HCT116 (cell line): ENCODE data around the gene BTG1. TPM values are rescaled to one million over a fixed set of nuclear protein-coding genes. Genes with fewer than 3 reads are reported as not detected.
A peak's percentile ranks its signal among the peaks of the same experiment; 100 is the strongest.

ENCODE experiments used
- ATAC-seq: fragments of 200-7000 bp; cut with Tn5 transposase; 2 replicates; pipeline ENCODE4 v1.9.1; 2020; ENCODE audit warnings: mild to moderate bottlenecking, moderate library complexity
- Bru-seq: library from RNA; stranded (reverse); fragments of 400-500 nt; gene quantifications from one replicate; lab custom pipeline; 2021; lab: Mats Ljungman, UMichigan
- BruChase-seq, 2 experiments: library from RNA; stranded (reverse); fragments of 400-500 nt; gene quantifications; one replicate each; lab custom pipeline; 2021; lab: Mats Ljungman, UMichigan
- BruUV-seq: library from RNA; stranded (reverse); fragments of 400-500 nt; replicated peaks from 2 replicates; lab custom pipeline; 2021; lab: Mats Ljungman, UMichigan
- CTCF ChIA-PET: fragments of 300-600 bp; sonication (Branson Sonifier 250); formaldehyde crosslinking; loops from one replicate; lab custom pipeline; 2021; ENCODE audit warnings: antibody characterized with exemption; lab: Charles Lee
- POLR2A ChIA-PET: fragments of 300-600, 350-600 bp; sonication (Branson Sonifier 250); formaldehyde crosslinking; loops from one replicate; lab custom pipeline; 2021; ENCODE audit warnings: antibody characterized with exemption; lab: Charles Lee
- RAD21 ChIA-PET, 2 experiments: fragments of 300-600 bp; sonication (Branson Sonifier 250); formaldehyde crosslinking; loops; one replicate each; lab custom pipeline; 2023; ENCODE audit warnings: low total read pairs in 2 of 2; ENCODE audit not compliant: uncharacterized antibody in 2 of 2, unreplicated experiment in 2 of 2, low non-redundant PET in 1 of 2; lab: Charles Lee
- DNase-seq: peaks from one replicate; pipeline ENCODE4 v3.0.0-alpha.2; 2010; ENCODE audit warnings: low read depth, low spot score
- H2AFZ ChIP-seq: fragments of 200-600 bp; shearing (Covaris generic), sonication (generic); 2 replicates; pipeline ENCODE4 v1.6.1; 2017; ENCODE audit warnings: low read depth, mixed run types, mixed read lengths, antibody characterized with exemption, low read length; ENCODE audit not compliant: poor library complexity, severe bottlenecking
- H3K27ac ChIP-seq: 2 replicates; pipeline ENCODE4 v1.5.1; 2012; ENCODE audit warnings: low read depth, low read length
- H3K27me3 ChIP-seq: fragments of 200-600 bp; sonication (generic); 2 replicates; pipeline ENCODE4 v1.6.1; 2016; ENCODE audit warnings: mixed run types, low read length, mixed read lengths; ENCODE audit not compliant: insufficient read depth
- H3K36me3 ChIP-seq, 2 experiments: fragments of 200-500 bp in 1 of 2; fragments of 200-600 bp in 1 of 2; sonication (Bioruptor generic) in 1 of 2; sonication (generic) in 1 of 2; 2 replicates each; pipeline versions ENCODE4 v1.5.1 to v1.6.1; 2014 to 2016; ENCODE audit warnings: low read length in 2 of 2, inconsistent platforms in 1 of 2, mixed read lengths in 1 of 2, mixed run types in 1 of 2; ENCODE audit not compliant: insufficient read depth in 2 of 2, control insufficient read depth in 1 of 2
- H3K4me1 ChIP-seq, 2 experiments: fragments of 200-600 bp in 1 of 2; sonication (generic) in 1 of 2; 2 replicates each; pipeline versions ENCODE4 v1.5.1 to v1.6.1; 2012 to 2017; ENCODE audit warnings: low read length in 2 of 2, inconsistent platforms in 1 of 2, mild to moderate bottlenecking in 1 of 2, mixed read lengths in 1 of 2, mixed run types in 1 of 2, moderate library complexity in 1 of 2; ENCODE audit not compliant: insufficient read depth in 2 of 2, control insufficient read depth in 1 of 2
- H3K4me2 ChIP-seq: fragments of 200-600 bp; sonication (generic); 2 replicates; pipeline ENCODE4 v1.6.1; 2017; ENCODE audit warnings: mixed run types, low read length, mixed read lengths
- H3K4me3 ChIP-seq, 2 experiments: fragments of 200-600 bp in 1 of 2; sonication (generic) in 1 of 2; replicated peaks in 1 of 2; 2 replicates each; pipeline ENCODE4 v1.5.1; 2011 to 2016; ENCODE audit warnings: low read length in 2 of 2, control low read depth in 1 of 2, low read depth in 1 of 2, mild to moderate bottlenecking in 1 of 2, mixed read lengths in 1 of 2, mixed run types in 1 of 2
- H3K79me2 ChIP-seq: fragments of 200-600 bp; sonication (generic); 2 replicates; pipeline ENCODE4 v1.6.1; 2017; ENCODE audit warnings: mild to moderate bottlenecking, mixed run types, low read length, moderate library complexity, mixed read lengths; ENCODE audit not compliant: insufficient read depth
- H3K9ac ChIP-seq: fragments of 200-600 bp; sonication (generic); 2 replicates; pipeline ENCODE4 v1.6.1; 2016; ENCODE audit warnings: low read length, mixed read lengths
- H3K9me2 ChIP-seq: fragments of 200-600 bp; sonication (generic), shearing (Covaris generic); 2 replicates; pipeline ENCODE4 v1.6.1; 2017; ENCODE audit warnings: mixed run types, mild to moderate bottlenecking, moderate library complexity; ENCODE audit not compliant: insufficient read depth
- H3K9me3 ChIP-seq, 2 experiments: fragments of 200-500 bp in 1 of 2; fragments of 200-600 bp in 1 of 2; sonication (Bioruptor generic) in 1 of 2; sonication (generic) in 1 of 2; 2 replicates each; pipeline ENCODE4 v1.6.1; 2014 to 2017; ENCODE audit warnings: low read length in 2 of 2, mixed read lengths in 2 of 2, inconsistent platforms in 1 of 2, low read depth in 1 of 2, mild to moderate bottlenecking in 1 of 2, mixed run types in 1 of 2, moderate library complexity in 1 of 2; ENCODE audit not compliant: control insufficient read depth in 1 of 2, insufficient read depth in 1 of 2
- H4K20me1 ChIP-seq: fragments of 200-600 bp; sonication (generic), shearing (Covaris generic); 2 replicates; pipeline ENCODE4 v1.6.1; 2017; ENCODE audit warnings: mixed run types, mild to moderate bottlenecking, moderate library complexity; ENCODE audit not compliant: insufficient read depth
- CBX3 ChIP-seq: IDR thresholded peaks from 2 replicates; pipeline ENCODE4 v1.6.1; 2012; ENCODE audit warnings: low read depth
- CEBPB ChIP-seq: IDR thresholded peaks from 2 replicates; pipeline ENCODE4 v1.6.1; 2012; ENCODE audit warnings: low read depth
- CTCF ChIP-seq, 3 experiments: fragments of 200-600 bp in 1 of 3; sonication (generic) in 1 of 3; IDR thresholded peaks in 2 of 3; conservative IDR thresholded peaks in 1 of 3; 2 replicates each; pipeline ENCODE4 v1.5.1; 2012 to 2017; ENCODE audit warnings: low read depth in 2 of 3, low read length in 2 of 3, antibody characterized with exemption in 1 of 3, borderline replicate concordance in 1 of 3, control low read depth in 1 of 3, mild to moderate bottlenecking in 1 of 3, mixed read lengths in 1 of 3, mixed run types in 1 of 3, moderate library complexity in 1 of 3; ENCODE audit not compliant: insufficient read depth in 1 of 3
- EZH2 ChIP-seq: fragments of 200-600 bp; sonication (generic); IDR thresholded peaks from 2 replicates; pipeline ENCODE4 v1.6.1; 2017; ENCODE audit warnings: antibody characterized with exemption, mixed run types
- FOSL1 ChIP-seq: IDR thresholded peaks from 2 replicates; pipeline ENCODE4 v1.6.1; 2012; ENCODE audit warnings: low read depth
- JUND ChIP-seq: IDR thresholded peaks from 2 replicates; pipeline ENCODE4 v1.6.1; 2012
- MAX ChIP-seq: IDR thresholded peaks from 2 replicates; pipeline ENCODE4 v1.6.1; 2012
- POLR2A ChIP-seq: IDR thresholded peaks from 2 replicates; pipeline ENCODE4 v1.7.0; 2011; ENCODE audit warnings: borderline replicate concordance; ENCODE audit not compliant: insufficient read depth, insufficient read length; ENCODE audit errors: extremely low read depth
- POLR2AphosphoS5 ChIP-seq: IDR thresholded peaks from 2 replicates; pipeline ENCODE4 v1.6.1; 2011; ENCODE audit warnings: mild to moderate bottlenecking, low read depth, low read length, moderate library complexity
- RAD21 ChIP-seq: IDR thresholded peaks from 2 replicates; pipeline ENCODE4 v1.6.1; 2012; ENCODE audit warnings: low read depth, mild to moderate bottlenecking
- REST ChIP-seq: IDR thresholded peaks from 2 replicates; pipeline ENCODE4 v1.6.1; 2012; ENCODE audit warnings: low read depth
- SIN3A ChIP-seq: IDR thresholded peaks from 2 replicates; pipeline ENCODE4 v1.6.1; 2012; ENCODE audit warnings: low read depth
- TCF7L2 ChIP-seq: IDR thresholded peaks from 2 replicates; pipeline ENCODE4 v1.7.0; 2011; ENCODE audit warnings: borderline replicate concordance, inconsistent platforms; ENCODE audit not compliant: insufficient read depth, insufficient read length; ENCODE audit errors: extremely low read depth
- ZBTB33 ChIP-seq: IDR thresholded peaks from 2 replicates; pipeline ENCODE4 v1.6.1; 2011; ENCODE audit warnings: mild to moderate bottlenecking, low read length, moderate library complexity; ENCODE audit not compliant: insufficient replicate concordance; ENCODE audit errors: extremely low read depth
- ZFX ChIP-seq: fragments of 450-650 bp; IDR thresholded peaks from 2 replicates; pipeline ENCODE4 v1.6.1; 2017
- ZNF274 ChIP-seq: fragments of 200-500 bp; sonication (Bioruptor generic); IDR thresholded peaks from 2 replicates; pipeline ENCODE4 v1.6.1; 2014; ENCODE audit warnings: mild to moderate bottlenecking, low read depth, low read length, inconsistent platforms
- intact Hi-C: fragments of 100-400 bp; cut with micrococcal nuclease; formaldehyde crosslinking; loops from 2 replicates; pipeline ENCODE4 v1.10.0; 2022
- long read RNA-seq: library from polyadenylated mRNA; unstranded; transcript quantifications from one replicate; pipeline ENCODE4 v2.0.0, GENCODE V29; 2021; ENCODE audit not compliant: unreplicated experiment
- polyA plus RNA-seq: library from polyadenylated mRNA; unstranded; fragments of >200 nt; gene quantifications from 2 replicates; pipeline ENCODE4 v1.2.1, GENCODE V29; 2012; ENCODE audit warnings: missing spikeins
- total RNA-seq: library from RNA; stranded (reverse); gene quantifications from one replicate; pipeline ENCODE4 v1.2.1, GENCODE V29; 2021; ENCODE audit not compliant: unreplicated experiment

The BTG1 gene
- total RNA-seq (57.3 TPM), Bru-seq, nascent RNA (percentile 98 among the genes with signal in this experiment), BruChase-seq, experiment 1, labeled RNA remaining after a 6-hour chase (percentile 88 among the genes with signal in this experiment), BruChase-seq, experiment 2, labeled RNA remaining after a 2-hour chase (percentile 99 among the genes with signal in this experiment)
- polyA plus RNA-seq, result 85.6 and 108 TPM in 2 replicates
- long read RNA-seq, full-length matches to known transcripts, result 49 of 50 reads
- long read RNA-seq, partial matches to known transcripts, result 0 of 50 reads
- long read RNA-seq, other reads (novel, unspliced or antisense), result 1 of 50 reads

- peak within 1 kb of the TSS; percentile 79 for H2AFZ ChIP-seq
- peak within 1 kb of the TSS; percentile 80 for H3K27ac ChIP-seq
- H4K20me1 ChIP-seq, result no peaks in the 10 kb centered on the region
- ChIA-PET POLR2A (interaction anchor here (0.6 to 4.7 kb wide), 44 partner anchors 9 to 775 kb away, joined by 3 to 91 read pairs (median 4); no protein-coding TSS in a partner anchor), RAD21 (interaction anchor here in 1 of 2 experiments (0.6 to 0.9 kb wide), 2 partner anchors 9 to 710 kb away, joined by 3 read pairs; no protein-coding TSS in a partner anchor), CTCF (interaction anchor here (1.4 to 2.7 kb wide), 2 partner anchors 262 to 764 kb away, joined by 8 to 12 read pairs; no protein-coding TSS in a partner anchor)
- peaks cover 9 to 21% of the 10 kb centered on the region in 2 experiments; a peak in 2 of 4 replicates for H3K36me3 ChIP-seq
- no peaks in the 10 kb centered on the region for H3K27me3 ChIP-seq
- no TSS peak for BruUV-seq
- DNase-seq (peak; percentile 99), ATAC-seq (peak; percentile 84)
- H3K79me2 ChIP-seq, result peaks cover 34% of the 10 kb centered on the region
- H3K9me2 ChIP-seq, result no peaks in the 10 kb centered on the region
- peak within 1 kb of the TSS; percentile 86 for H3K9ac ChIP-seq
- no peaks in the 10 kb centered on the region for H3K9me3 ChIP-seq
- peak within 1 kb of the TSS; percentile 54 to 78 for H3K4me3 ChIP-seq
- intact Hi-C loops, result loop anchor here (2.0 to 10.0 kb wide), 3 partner anchors 371 to 763 kb away; no protein-coding TSS in a partner anchor
- H3K4me2 ChIP-seq, result peak within 1 kb of the TSS; percentile 93
- H3K4me1 ChIP-seq, result peaks cover 5 to 18% of the 10 kb centered on the region in 2 experiments; a peak in 3 of 4 replicates
- peak; percentile 50; the same call in 1 of the 2 replicates for TF ChIP-seq ZFX
- TF ChIP-seq ZNF274, result no peak
- peak; percentile 70; the same call in 1 of the 2 replicates for TF ChIP-seq CBX3
- TF ChIP-seq ZBTB33, result no peak
- peak; percentile 99 for TF ChIP-seq SIN3A
- TF ChIP-seq FOSL1, result no peak; the same call in 1 of the 2 replicates
- TF ChIP-seq CEBPB, result peak; percentile 87
- TF ChIP-seq REST, result no peak
- peak; percentile 25; the same call in 1 of the 2 replicates for TF ChIP-seq RAD21
- no peak for TF ChIP-seq EZH2
- TF ChIP-seq JUND, result no peak; the same call in 1 of the 2 replicates
- TF ChIP-seq CTCF (IDR thresholded peaks at IDR 0.05 in 2 of 3, conservative IDR thresholded peaks at IDR 0.05 in 1 of 3; ENCODE audit: borderline replicate concordance in 1 of 3, insufficient read depth in 1 of 3, low read depth in 2 of 3, low read length in 2 of 3), result no peak
- TF ChIP-seq TCF7L2, result no peak
- TF ChIP-seq POLR2A, result peak; percentile 99
- peak; percentile 46 for TF ChIP-seq MAX
- peak; percentile 100 for TF ChIP-seq POLR2AphosphoS5
These were observed at the start of gene BTG1 for GRCh38 chr12:92145731-92146496. BTG1 (minus strand) TSS chr12:92145846; CDS start chr12:92145535, 311 bp downstream.
